GM21825 (cell line): ENCODE measurements around the gene NUAK2.
"Not testable (repeated sequence)": the region's sequence is repeated elsewhere in the genome, so short reads cannot be mapped to it uniquely, and the experiment has no call there.

Source experiments
- ATAC-seq: cut with Tn5 transposase; IDR thresholded peaks from one replicate; pipeline ENCODE4 v1.9.1; 2021; ENCODE audit warnings: mild to moderate bottlenecking, moderate library complexity; ENCODE audit not compliant: unreplicated experiment

Gene NUAK2

GRCh38 chr1:205321162-205321958 is at the start of gene NUAK2:
Gene NUAK2 (minus strand): TSS chr1:205321745. CDS start chr1:205321628, 117 bp downstream.
- ATAC-seq, result no peak

- no peak for ATAC-seq
Measured at GRCh38 chr1:205370780-205371179, 49.2 kb upstream of the NUAK2 start.

- ATAC-seq, result no peak
Measured at GRCh38 chr1:205369701-205370123, 48.2 kb upstream of the NUAK2 start.

- ATAC-seq, result no peak
Measured at GRCh38 chr1:205368478-205368877, 46.9 kb upstream of the NUAK2 start.

GRCh38 chr1:205365945-205366463 is 44.5 kb upstream of the NUAK2 start:
- no peak for ATAC-seq

- not testable (repeated sequence) for ATAC-seq
Measured at GRCh38 chr1:205365086-205365485, 43.5 kb upstream of the NUAK2 start.

GRCh38 chr1:205360891-205361290 is 39.3 kb upstream of the NUAK2 start:
- no peak for ATAC-seq

GRCh38 chr1:205359771-205360565 is 38.4 kb upstream of the NUAK2 start:
- ATAC-seq, result no peak

- no peak for ATAC-seq
Measured at GRCh38 chr1:205358579-205358978, 37.0 kb upstream of the NUAK2 start.

- no peak for ATAC-seq
Measured at GRCh38 chr1:205357567-205357966, 36.0 kb upstream of the NUAK2 start.

GRCh38 chr1:205356440-205357139 is 35.0 kb upstream of the NUAK2 start, which contains the start of gene KLHDC8A:
Gene KLHDC8A (minus strand): TSS chr1:205356922. CDS start chr1:205343604, 13,318 bp downstream.
- no peak for ATAC-seq

GRCh38 chr1:205355075-205355453 is 33.5 kb upstream of the NUAK2 start:
- ATAC-seq, result no peak

- ATAC-seq, result no peak
Measured at GRCh38 chr1:205354259-205355074, 32.9 kb upstream of the NUAK2 start.

- no peak for ATAC-seq
Measured at GRCh38 chr1:205353612-205354011, 32.1 kb upstream of the NUAK2 start.

GRCh38 chr1:205353191-205353590 is 31.6 kb upstream of the NUAK2 start:
- ATAC-seq, result no peak

GRCh38 chr1:205351984-205352713 is 30.6 kb upstream of the NUAK2 start:
- no peak for ATAC-seq

GRCh38 chr1:205350691-205351141 is 29.2 kb upstream of the NUAK2 start:
- ATAC-seq, result no peak

- ATAC-seq, result no peak
Measured at GRCh38 chr1:205350124-205350523, 28.6 kb upstream of the NUAK2 start.
